Prostate gland (tissue), 2 donors: ENCODE data around the gene DMRTB1.

ENCODE experiments used
- CTCF ChIP-seq, 4 experiments: fragments of 200-600 bp in 2 of 4; fragments of 450-650 bp in 2 of 4; sonication (generic) in 2 of 4; IDR thresholded peaks; 1 replicate in 3 of 4; 2 replicates in 1 of 4; pipeline ENCODE4 v1.5.1; 2016 to 2019; ENCODE audit warnings: antibody characterized with exemption in 4 of 4, mild to moderate bottlenecking in 2 of 4, moderate library complexity in 2 of 4
- POLR2A ChIP-seq: fragments of 450-650 bp; IDR thresholded peaks from one replicate; pipeline ENCODE4 v1.6.1; 2016; ENCODE audit warnings: antibody characterized with exemption, mild to moderate bottlenecking

DNA sequence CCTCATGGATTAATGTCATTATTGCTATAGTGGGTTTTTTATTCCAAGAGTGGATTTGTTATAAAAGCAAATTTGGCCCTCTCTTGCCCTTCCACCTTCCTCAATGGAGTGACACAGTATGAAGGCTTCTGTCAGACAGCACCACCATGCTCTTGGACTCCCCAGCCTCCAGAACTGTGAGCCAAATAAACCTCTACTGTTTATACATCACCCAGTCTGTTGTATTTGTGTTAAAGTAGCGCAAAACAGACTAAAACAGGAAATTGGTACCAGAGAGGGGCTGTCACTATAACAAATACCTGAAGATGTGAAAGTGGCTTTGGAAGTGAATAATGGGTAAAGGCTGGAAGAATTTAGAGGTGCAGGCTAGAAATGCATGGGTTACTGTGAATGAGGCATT is 38.0 kb upstream of the DMRTB1 start:
- TF ChIP-seq CTCF (IDR thresholded peaks at IDR 0.05), result no peak
- no peak for TF ChIP-seq POLR2A
